ENCODE measurements around the gene MDN1.

Gene MDN1

GRCh38 chr6:89675949-89676748 lies 143.4 kb downstream of the MDN1 start:
- Histone ChIP-seq H3K36me3 (ENCODE audit: insufficient read depth, insufficient read length, low read length) (peaks cover 90% of the 10 kb centered on the region), H3K4me1 (ENCODE audit: insufficient read depth, insufficient read length) (peaks cover 3% of the 10 kb centered on the region), H3K9me3 (ENCODE audit: insufficient read depth, low read length) (no peaks in the 10 kb centered on the region), H3K4me3 (ENCODE audit: insufficient read length, low read depth) (no peak overlapping the region), H3K9ac (ENCODE audit: insufficient read length, low read depth) (no peak overlapping the region), H3K27me3 (ENCODE audit: insufficient read depth, insufficient read length) (no peaks in the 10 kb centered on the region)
- no peak for TF ChIP-seq ZNF274 (IDR thresholded peaks at IDR 0.05; ENCODE audit: low read depth, low read length)
- no peak for DNase-seq (ENCODE audit: low read depth, low spot score)

- TF ChIP-seq ZNF274 (IDR thresholded peaks at IDR 0.05; ENCODE audit: low read depth, low read length) (no peak), YY1 (IDR thresholded peaks at IDR 0.05; ENCODE audit: insufficient read depth, insufficient read length) (no peak)
- DNase-seq (ENCODE audit: low read depth, low spot score) = no peak
- H3K27me3 ChIP-seq (ENCODE audit: insufficient read depth, insufficient read length) = no peaks in the 10 kb centered on the region
- no peaks in the 10 kb centered on the region for H3K4me1 ChIP-seq (ENCODE audit: insufficient read depth, insufficient read length)
- peaks cover 82% of the 10 kb centered on the region for H3K36me3 ChIP-seq (ENCODE audit: insufficient read depth, insufficient read length, low read length)
- no peaks in the 10 kb centered on the region for H3K9me3 ChIP-seq (ENCODE audit: insufficient read depth, low read length)
- no peak overlapping the region for H3K4me3 ChIP-seq (ENCODE audit: insufficient read length, low read depth)
- H3K9ac ChIP-seq (ENCODE audit: insufficient read length, low read depth) = no peak overlapping the region
Measured at GRCh38 chr6:89670935-89671565, 148.5 kb downstream of the MDN1 start.

- no peaks in the 10 kb centered on the region for H3K4me1 ChIP-seq (ENCODE audit: insufficient read depth, insufficient read length)
- H3K9ac ChIP-seq (ENCODE audit: insufficient read length, low read depth) = no peak overlapping the region
- H3K4me3 ChIP-seq (ENCODE audit: insufficient read length, low read depth) = no peak overlapping the region
- no peaks in the 10 kb centered on the region for H3K9me3 ChIP-seq (ENCODE audit: insufficient read depth, low read length)
- no peaks in the 10 kb centered on the region for H3K27me3 ChIP-seq (ENCODE audit: insufficient read depth, insufficient read length)
- DNase-seq (ENCODE audit: low read depth, low spot score) = no peak
- TF ChIP-seq ZNF274 (IDR thresholded peaks at IDR 0.05; ENCODE audit: low read depth, low read length) (no peak), SUZ12 (IDR thresholded peaks at IDR 0.05; ENCODE audit: extremely low read depth, insufficient read depth, insufficient read length) (no peak), YY1 (IDR thresholded peaks at IDR 0.05; ENCODE audit: insufficient read depth, insufficient read length) (no peak)
- H3K36me3 ChIP-seq (ENCODE audit: insufficient read depth, insufficient read length, low read length) = peaks cover 71% of the 10 kb centered on the region
Measured at GRCh38 chr6:89669002-89669401, 150.6 kb downstream of the MDN1 start.

DNA sequence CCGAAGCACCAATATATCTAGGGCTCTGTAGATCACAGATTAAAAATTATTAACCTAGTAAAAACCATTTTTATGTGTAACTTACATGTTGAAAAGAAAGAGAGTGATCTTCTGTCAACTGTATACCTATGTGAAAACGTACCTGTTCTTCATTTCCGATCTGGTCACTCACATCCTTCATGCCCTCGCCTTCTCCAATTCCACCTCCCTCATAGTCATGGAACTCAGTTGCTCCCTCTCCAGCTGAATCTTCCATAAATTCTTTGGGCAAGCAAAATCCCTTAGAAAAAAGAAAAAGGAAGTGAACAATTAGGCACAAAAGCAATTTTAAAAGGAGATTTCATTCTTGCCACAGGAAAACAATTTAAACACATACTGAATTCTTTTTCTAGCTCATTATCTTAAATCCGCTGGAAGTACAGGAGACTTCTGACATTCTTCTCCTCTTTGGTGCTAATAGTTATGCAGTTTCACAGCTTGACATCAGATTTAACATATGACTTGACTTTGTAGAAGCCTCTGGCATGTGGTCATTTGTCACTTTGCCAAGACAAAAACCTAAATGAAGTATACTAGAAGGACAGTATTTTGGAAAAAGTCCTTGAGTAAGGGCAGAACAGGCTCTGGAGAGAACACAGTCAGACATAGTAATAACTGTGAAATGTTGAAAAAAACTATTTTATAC lies 151.6 kb downstream of the MDN1 start:
- DNase-seq (ENCODE audit: low read depth, low spot score) = peak; percentile 70
- no peaks in the 10 kb centered on the region for H3K4me1 ChIP-seq (ENCODE audit: insufficient read depth, insufficient read length)
- no peak for TF ChIP-seq SUZ12 (IDR thresholded peaks at IDR 0.05; ENCODE audit: extremely low read depth, insufficient read depth, insufficient read length)
- no peak for TF ChIP-seq YY1 (IDR thresholded peaks at IDR 0.05; ENCODE audit: insufficient read depth, insufficient read length)
- TF ChIP-seq ZNF274 (IDR thresholded peaks at IDR 0.05; ENCODE audit: low read depth, low read length) = no peak
- H3K27me3 ChIP-seq (ENCODE audit: insufficient read depth, insufficient read length) = no peaks in the 10 kb centered on the region
- no peaks in the 10 kb centered on the region for H3K9me3 ChIP-seq (ENCODE audit: insufficient read depth, low read length)
- no peak overlapping the region for H3K9ac ChIP-seq (ENCODE audit: insufficient read length, low read depth)
- H3K4me3 ChIP-seq (ENCODE audit: insufficient read length, low read depth) = no peak overlapping the region
- peaks cover 74% of the 10 kb centered on the region for H3K36me3 ChIP-seq (ENCODE audit: insufficient read depth, insufficient read length, low read length)

GRCh38 chr6:89662659-89663223 lies 156.9 kb downstream of the MDN1 start:
- peaks cover 83% of the 10 kb centered on the region for H3K36me3 ChIP-seq (ENCODE audit: insufficient read depth, insufficient read length, low read length)
- TF ChIP-seq SUZ12 (IDR thresholded peaks at IDR 0.05; ENCODE audit: extremely low read depth, insufficient read depth, insufficient read length) (no peak), YY1 (IDR thresholded peaks at IDR 0.05; ENCODE audit: insufficient read depth, insufficient read length) (no peak), ZNF274 (IDR thresholded peaks at IDR 0.05; ENCODE audit: low read depth, low read length) (no peak)

GRCh38 chr6:89661559-89661958 lies 158.0 kb downstream of the MDN1 start:
- H3K36me3 ChIP-seq (ENCODE audit: insufficient read depth, insufficient read length, low read length) = peaks cover 82% of the 10 kb centered on the region
- no peak for DNase-seq (ENCODE audit: low read depth, low spot score)
- no peak overlapping the region for H3K9ac ChIP-seq (ENCODE audit: insufficient read length, low read depth)
- no peaks in the 10 kb centered on the region for H3K27me3 ChIP-seq (ENCODE audit: insufficient read depth, insufficient read length)
- H3K4me3 ChIP-seq (ENCODE audit: insufficient read length, low read depth) = no peak overlapping the region
- no peaks in the 10 kb centered on the region for H3K4me1 ChIP-seq (ENCODE audit: insufficient read depth, insufficient read length)
- TF ChIP-seq YY1 (IDR thresholded peaks at IDR 0.05; ENCODE audit: insufficient read depth, insufficient read length) = no peak
- TF ChIP-seq SUZ12 (IDR thresholded peaks at IDR 0.05; ENCODE audit: extremely low read depth, insufficient read depth, insufficient read length) = no peak
- no peak for TF ChIP-seq ZNF274 (IDR thresholded peaks at IDR 0.05; ENCODE audit: low read depth, low read length)
- no peaks in the 10 kb centered on the region for H3K9me3 ChIP-seq (ENCODE audit: insufficient read depth, low read length)

More at GRCh38 chr6:89662659-89663223, 156.9 kb downstream of the MDN1 start:
- H3K4me3 ChIP-seq (ENCODE audit: insufficient read length, low read depth) = no peak overlapping the region
- H3K9me3 ChIP-seq (ENCODE audit: insufficient read depth, low read length) = no peaks in the 10 kb centered on the region
- H3K4me1 ChIP-seq (ENCODE audit: insufficient read depth, insufficient read length) = no peaks in the 10 kb centered on the region
- H3K9ac ChIP-seq (ENCODE audit: insufficient read length, low read depth) = no peak overlapping the region
- no peaks in the 10 kb centered on the region for H3K27me3 ChIP-seq (ENCODE audit: insufficient read depth, insufficient read length)
- no peak for DNase-seq (ENCODE audit: low read depth, low spot score)

DNA sequence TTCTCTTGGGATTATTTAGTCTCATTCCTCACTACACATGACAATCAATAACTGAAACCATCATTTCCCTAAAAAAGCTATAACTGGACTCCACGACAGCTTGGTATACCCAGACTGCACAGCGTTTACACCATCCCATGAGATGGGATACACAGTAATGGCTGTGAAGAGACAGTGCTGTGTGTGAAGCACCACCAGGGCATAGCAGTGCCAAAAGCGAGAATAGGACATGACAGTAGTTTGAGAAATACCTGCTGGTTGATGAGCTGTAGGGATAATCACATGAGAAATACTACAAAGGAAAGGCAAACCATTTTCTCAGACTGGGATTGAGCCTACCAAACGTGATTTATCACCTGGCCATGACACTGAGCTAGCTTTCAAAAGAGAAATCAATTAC lies 158.6 kb downstream of the MDN1 start:
- no peaks in the 10 kb centered on the region for H3K27me3 ChIP-seq (ENCODE audit: insufficient read depth, insufficient read length)
- H3K4me3 ChIP-seq (ENCODE audit: insufficient read length, low read depth) = no peak overlapping the region
- H3K4me1 ChIP-seq (ENCODE audit: insufficient read depth, insufficient read length) = no peaks in the 10 kb centered on the region
- no peaks in the 10 kb centered on the region for H3K9me3 ChIP-seq (ENCODE audit: insufficient read depth, low read length)
- no peak for DNase-seq (ENCODE audit: low read depth, low spot score)
- H3K9ac ChIP-seq (ENCODE audit: insufficient read length, low read depth) = no peak overlapping the region
- H3K36me3 ChIP-seq (ENCODE audit: insufficient read depth, insufficient read length, low read length) = peaks cover 82% of the 10 kb centered on the region
- no peak for TF ChIP-seq ZNF274 (IDR thresholded peaks at IDR 0.05; ENCODE audit: low read depth, low read length)
- no peak for TF ChIP-seq SUZ12 (IDR thresholded peaks at IDR 0.05; ENCODE audit: extremely low read depth, insufficient read depth, insufficient read length)
- TF ChIP-seq YY1 (IDR thresholded peaks at IDR 0.05; ENCODE audit: insufficient read depth, insufficient read length) = no peak
